Measurements from ENCODE around the gene TRMT112.

GRCh38 chr11:64268893-64269539 lies 48.3 kb downstream of the TRMT112 start:
- no peak for TF ChIP-seq CTCF (IDR thresholded peaks at IDR 0.05)
- TF ChIP-seq POLR2AphosphoS5 (IDR thresholded peaks at IDR 0.05), result peak in 1 of 3 donors; percentile 55
